ENCODE data around the gene PRC1. TPM values are rescaled to one million over a fixed set of nuclear protein-coding genes. Genes with fewer than 3 reads are reported as not detected.

PRC1 gene
- total RNA-seq, 1 experiment from 2014 or later, result 109 TPM

GRCh38 chr15:90959894-90960293 is 34.4 kb downstream of the PRC1 start:
- no peak for DNase-seq (ENCODE audit: low read depth, low spot score)
- in situ Hi-C loops (cut with HindIII; ENCODE audit: low pct_unique_long_range_greater_than_20kb, low sequenced_read_pairs), result no loop called here

DNA sequence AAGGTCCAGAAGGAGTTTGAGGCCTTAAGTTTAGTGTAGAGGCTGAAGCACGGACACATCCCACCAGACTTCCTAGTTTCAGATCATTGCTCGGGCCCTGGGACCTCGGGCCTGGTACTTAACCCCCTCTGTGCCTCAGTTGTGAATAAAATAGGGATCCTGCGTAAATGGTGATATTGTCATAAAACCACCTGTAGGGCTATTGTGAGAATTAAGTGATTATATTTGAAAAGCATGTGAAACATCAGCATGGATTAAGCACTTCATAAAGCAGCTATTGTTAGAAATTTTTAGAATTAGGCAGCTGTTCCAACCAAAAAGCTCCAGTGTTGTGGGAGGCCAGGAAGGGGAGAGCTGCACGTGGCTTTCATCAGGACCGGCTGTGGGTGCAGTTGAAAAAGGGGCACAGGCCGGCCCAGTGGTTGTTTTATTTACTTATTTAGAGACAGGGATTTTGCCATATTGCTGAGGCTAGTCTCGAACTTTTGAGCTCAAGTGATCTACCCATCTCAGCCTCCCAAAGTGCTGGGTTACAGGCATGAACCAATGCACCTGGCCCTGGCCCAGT is 35.2 kb downstream of the PRC1 start:
- DNase-seq (ENCODE audit: low read depth, low spot score), result no peak
- in situ Hi-C loops (cut with HindIII; ENCODE audit: low pct_unique_long_range_greater_than_20kb, low sequenced_read_pairs), result no loop called here

DNA sequence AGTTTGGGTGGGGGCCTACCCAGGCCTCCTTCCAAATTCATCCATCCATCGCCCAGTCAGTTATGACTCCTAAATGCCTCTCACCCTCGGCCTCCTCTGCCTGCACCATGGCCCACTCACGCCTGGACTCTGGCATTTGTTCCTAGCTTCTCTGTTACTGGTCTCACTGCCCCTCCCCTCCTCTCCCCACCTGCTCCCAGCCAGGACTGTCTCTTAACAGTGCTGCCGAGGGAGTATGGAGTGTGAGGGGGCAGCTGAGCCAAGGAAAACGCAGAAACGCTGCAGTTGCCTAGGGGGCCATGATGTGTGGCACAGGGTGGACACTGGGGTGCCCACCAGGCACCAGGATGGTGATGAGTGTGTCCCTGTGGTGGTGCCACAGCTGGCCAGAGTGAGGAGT is 36.5 kb downstream of the PRC1 start:
- in situ Hi-C loops (cut with HindIII; ENCODE audit: low pct_unique_long_range_greater_than_20kb, low sequenced_read_pairs), result no loop called here
- DNase-seq (ENCODE audit: low read depth, low spot score), result no peak

- no peak for DNase-seq (ENCODE audit: low read depth, low spot score)
- in situ Hi-C loops (cut with HindIII; ENCODE audit: low pct_unique_long_range_greater_than_20kb, low sequenced_read_pairs), result no loop called here
Measured at GRCh38 chr15:90957031-90957790, 37.1 kb downstream of the PRC1 start.

GRCh38 chr15:90956274-90957030 is 37.9 kb downstream of the PRC1 start:
- in situ Hi-C loops (cut with HindIII; ENCODE audit: low pct_unique_long_range_greater_than_20kb, low sequenced_read_pairs), result no loop called here
- DNase-seq (ENCODE audit: low read depth, low spot score), result peak; percentile 44

GRCh38 chr15:90955624-90956273 is 38.6 kb downstream of the PRC1 start:
- DNase-seq (ENCODE audit: low read depth, low spot score), result no peak
- in situ Hi-C loops (cut with HindIII; ENCODE audit: low pct_unique_long_range_greater_than_20kb, low sequenced_read_pairs), result no loop called here

- DNase-seq (ENCODE audit: low read depth, low spot score), result peak; percentile 97
- in situ Hi-C loops (cut with HindIII; ENCODE audit: low pct_unique_long_range_greater_than_20kb, low sequenced_read_pairs), result no loop called here
Measured at GRCh38 chr15:90954712-90955623, 39.4 kb downstream of the PRC1 start, which contains the start of gene RCCD1. Gene RCCD1 (plus strand): TSS chr15:90954884. CDS start chr15:90956735, 1,851 bp downstream.

DNA sequence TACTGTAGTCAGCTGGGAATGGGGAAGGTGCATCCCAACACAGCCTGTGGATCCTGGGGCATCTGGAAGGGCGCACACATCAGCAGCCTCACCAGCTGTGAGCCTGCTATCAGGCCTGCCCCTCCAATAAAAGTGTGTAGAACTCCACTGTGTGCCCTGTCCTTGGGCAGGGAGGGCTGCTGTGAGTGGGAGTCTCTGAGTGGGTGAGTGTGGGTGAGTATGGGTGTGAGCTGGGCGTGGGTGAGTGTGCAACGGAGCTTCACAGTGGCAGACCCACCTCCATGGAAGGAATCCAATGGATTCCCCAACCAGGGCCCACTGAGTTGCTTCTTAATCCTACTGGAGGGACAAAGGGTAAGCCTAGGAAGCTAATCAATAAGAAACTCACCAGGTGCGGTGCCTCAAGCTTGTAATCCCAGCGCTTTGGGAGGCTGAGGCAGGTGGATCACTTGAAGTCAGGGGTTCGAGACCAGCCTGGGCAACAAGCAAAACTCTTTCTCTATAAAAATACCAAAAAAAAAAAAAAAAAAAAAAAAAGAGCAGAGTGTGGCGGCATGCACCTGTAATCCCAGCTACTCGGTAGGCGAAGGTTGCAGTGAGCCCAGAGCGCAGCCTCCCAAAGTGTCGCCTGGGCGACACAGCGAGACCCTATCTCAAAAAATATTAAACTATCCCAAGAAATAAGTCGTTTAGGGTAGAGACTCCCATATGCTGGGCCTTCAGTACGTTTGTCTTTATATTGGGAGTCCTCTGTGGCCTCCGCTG is 40.2 kb downstream of the PRC1 start:
- no peak for DNase-seq (ENCODE audit: low read depth, low spot score)
- in situ Hi-C loops (cut with HindIII; ENCODE audit: low pct_unique_long_range_greater_than_20kb, low sequenced_read_pairs), result no loop called here

- DNase-seq (ENCODE audit: low read depth, low spot score), result no peak
- in situ Hi-C loops (cut with HindIII; ENCODE audit: low pct_unique_long_range_greater_than_20kb, low sequenced_read_pairs), result no loop called here
Measured at GRCh38 chr15:90952901-90953677, 41.2 kb downstream of the PRC1 start.

DNA sequence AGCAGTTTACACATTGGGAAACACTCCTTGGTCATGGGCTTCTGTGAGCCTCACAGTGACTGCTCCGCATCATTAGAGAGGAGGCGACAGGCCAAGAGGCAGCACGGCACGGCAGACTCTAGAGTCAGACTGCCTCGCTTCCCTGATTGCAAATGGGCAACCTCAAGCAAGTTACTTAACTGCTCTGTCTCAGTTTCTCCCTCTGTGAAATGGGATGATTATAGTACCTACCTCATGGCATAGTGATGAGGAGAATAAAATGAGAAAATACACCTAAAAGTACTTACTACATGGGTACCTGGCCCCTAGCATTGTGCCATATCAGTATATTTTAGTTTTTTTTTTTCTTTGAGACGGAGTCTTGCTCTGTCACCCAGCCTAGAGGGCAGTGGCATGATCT is 43.7 kb downstream of the PRC1 start:
- no peak for DNase-seq (ENCODE audit: low read depth, low spot score)
- in situ Hi-C loops (cut with HindIII; ENCODE audit: low pct_unique_long_range_greater_than_20kb, low sequenced_read_pairs), result no loop called here

GRCh38 chr15:90949979-90950675 is 44.2 kb downstream of the PRC1 start:
- no peak for DNase-seq (ENCODE audit: low read depth, low spot score)
- in situ Hi-C loops (cut with HindIII; ENCODE audit: low pct_unique_long_range_greater_than_20kb, low sequenced_read_pairs), result no loop called here

GRCh38 chr15:90948506-90948905 is 45.8 kb downstream of the PRC1 start:
- in situ Hi-C loops (cut with HindIII; ENCODE audit: low pct_unique_long_range_greater_than_20kb, low sequenced_read_pairs), result no loop called here
- DNase-seq (ENCODE audit: low read depth, low spot score), result no peak

DNA sequence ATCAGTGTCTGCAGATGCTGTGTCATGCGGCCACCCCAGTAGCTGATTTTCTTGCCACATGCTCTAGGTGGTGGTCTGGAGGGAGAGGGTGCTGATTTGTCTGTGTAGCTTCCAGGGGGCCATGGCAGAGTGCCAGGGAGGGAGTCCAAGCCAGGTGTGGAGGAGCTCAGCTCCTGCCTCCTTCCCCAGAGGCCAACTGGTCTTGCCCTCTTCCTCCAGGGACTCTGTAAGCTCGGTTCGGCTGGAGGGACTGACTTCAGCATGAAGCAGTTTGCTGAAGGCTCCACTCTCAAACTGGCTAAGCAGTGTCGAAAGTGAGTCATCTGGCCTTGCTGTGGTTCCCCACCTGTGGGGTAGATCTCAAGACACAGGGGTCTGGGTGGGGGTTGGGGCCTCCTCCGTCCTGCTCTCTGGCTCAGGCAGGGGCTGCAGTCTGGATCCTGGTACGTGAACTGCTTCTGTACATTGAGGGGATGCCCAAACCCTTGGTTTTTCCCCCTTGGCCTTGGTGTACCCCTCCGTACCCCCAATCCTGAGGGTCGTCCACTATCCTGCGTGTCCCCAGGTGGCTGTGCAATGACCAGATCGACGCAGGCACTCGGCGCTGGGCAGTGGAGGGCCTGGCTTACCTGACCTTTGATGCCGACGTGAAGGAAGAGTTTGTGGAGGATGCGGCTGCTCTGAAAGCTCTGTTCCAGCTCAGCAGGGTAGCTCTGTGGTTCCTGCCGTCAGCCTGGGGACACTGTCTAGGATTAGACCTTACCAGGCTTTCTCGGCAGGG is 46.6 kb downstream of the PRC1 start:
- in situ Hi-C loops (cut with HindIII; ENCODE audit: low pct_unique_long_range_greater_than_20kb, low sequenced_read_pairs), result no loop called here
- no peak for DNase-seq (ENCODE audit: low read depth, low spot score)

DNA sequence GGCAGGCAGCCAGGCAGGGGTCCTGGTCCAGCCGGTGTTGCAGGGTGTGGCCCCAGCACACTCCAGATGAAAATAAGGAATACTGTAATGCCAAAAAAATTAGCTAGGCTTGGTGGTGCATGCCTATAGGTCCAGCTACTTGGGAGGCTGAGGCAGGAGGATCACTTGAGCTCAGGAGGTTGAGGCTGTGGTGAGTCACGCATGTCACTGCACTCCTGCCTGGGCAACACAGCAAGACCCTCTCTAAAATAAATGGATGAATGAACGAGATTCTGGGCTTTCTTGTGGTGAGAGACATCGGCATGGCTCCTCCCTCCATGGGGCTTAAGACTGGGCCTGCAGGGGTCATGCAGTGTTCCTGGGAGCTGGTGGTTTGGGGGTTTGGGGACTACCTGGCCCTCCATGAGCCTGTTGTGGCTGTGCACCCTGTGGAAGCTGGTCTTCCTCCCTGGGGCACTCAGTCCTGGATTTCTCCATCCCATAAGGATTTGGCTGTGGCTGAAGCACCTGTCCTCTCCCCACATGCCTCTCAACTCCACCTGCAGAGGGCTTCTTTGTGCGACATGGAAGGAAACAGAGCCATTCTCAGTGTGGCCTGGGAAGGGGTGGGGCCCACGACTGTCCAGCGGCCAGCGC is 47.3 kb downstream of the PRC1 start:
- in situ Hi-C loops (cut with HindIII; ENCODE audit: low pct_unique_long_range_greater_than_20kb, low sequenced_read_pairs), result no loop called here
- DNase-seq (ENCODE audit: low read depth, low spot score), result no peak

All from SK-MEL-5 (cell line).